GM19193 (cell line): ENCODE results near the gene NRXN2.

Source experiments
- POLR2A ChIP-seq: IDR thresholded peaks from 4 replicates; pipeline ENCODE4 v1.6.1; 2011; ENCODE audit not compliant: insufficient read depth, insufficient read length; ENCODE audit errors: extremely low read depth

Gene NRXN2

DNA sequence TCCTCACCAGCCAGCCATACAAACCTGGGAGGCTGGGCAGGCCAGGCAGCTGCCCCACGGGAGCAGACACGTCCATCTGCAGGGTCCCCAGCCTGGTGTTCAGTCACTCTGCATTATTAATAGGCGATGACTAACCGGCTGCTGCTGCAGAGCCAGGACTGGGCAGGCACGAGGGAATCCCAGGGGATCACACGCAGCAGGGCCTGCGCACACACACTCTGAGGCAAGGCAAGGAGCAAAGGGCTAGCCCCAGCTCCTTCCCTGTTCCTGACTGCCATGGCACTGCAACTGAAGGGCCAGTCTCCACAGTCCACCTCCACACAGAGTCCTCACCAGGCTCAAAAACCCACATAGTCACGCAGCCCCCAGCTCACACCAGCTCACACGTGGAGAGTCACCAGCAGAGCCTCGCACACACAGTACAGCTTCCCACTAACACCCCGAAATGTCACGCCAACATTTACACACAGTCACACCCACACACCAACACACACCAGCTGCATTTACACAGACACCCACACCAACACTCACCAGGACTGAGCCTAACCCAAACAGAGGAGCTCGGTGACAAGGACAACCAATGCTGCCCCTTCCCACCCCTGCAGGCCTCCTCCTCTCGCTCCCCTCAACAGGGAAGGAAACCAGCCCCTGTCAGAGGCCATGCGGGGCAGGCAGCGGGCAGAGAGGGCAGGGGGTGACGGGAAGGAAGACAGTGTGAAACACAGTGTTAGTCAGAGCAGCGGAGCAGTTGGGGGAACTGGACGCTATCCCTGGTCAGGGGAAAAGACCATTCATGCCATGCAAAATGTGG, 47.3 kb downstream of the NRXN2 start:
- TF ChIP-seq POLR2A = no peak

DNA sequence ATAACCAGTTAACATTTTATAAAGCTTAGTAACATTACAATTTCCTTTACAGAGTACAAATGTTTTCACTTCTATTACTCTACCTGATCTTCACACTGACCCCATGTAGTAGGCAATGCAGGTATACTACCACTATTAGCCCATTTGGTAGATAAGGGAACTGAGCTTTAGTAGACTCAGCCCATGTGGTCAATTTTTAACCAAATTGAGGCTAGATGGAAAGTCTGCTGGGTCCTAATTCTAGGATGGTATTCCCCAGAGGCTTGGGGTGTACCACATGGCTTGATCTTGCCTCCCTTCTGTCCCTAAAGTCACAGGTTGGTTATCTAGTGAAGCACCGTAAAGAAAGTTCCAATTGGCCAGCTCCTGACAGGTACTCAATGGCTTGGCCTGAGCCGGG, 48.2 kb downstream of the NRXN2 start:
- TF ChIP-seq POLR2A = no peak

DNA sequence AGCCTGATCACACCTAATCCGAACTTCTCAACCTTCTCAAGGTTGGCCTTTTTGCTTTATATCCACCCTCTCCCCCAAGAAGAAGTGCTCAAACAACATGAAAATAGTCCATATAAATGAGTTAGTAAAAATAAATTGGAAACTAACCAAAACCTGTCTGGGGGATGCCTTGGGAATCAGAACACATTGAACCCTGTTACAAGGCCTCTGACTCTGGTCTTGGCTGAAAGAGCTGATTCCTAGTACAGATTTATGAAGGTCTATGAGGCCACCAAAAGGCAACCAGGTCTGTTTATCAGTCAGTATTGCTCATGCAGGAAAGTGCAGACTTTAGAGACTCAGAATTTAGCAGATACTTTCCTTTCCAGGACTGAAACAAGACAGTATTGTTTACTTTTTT, 49.7 kb downstream of the NRXN2 start:
- TF ChIP-seq POLR2A = no peak

DNA sequence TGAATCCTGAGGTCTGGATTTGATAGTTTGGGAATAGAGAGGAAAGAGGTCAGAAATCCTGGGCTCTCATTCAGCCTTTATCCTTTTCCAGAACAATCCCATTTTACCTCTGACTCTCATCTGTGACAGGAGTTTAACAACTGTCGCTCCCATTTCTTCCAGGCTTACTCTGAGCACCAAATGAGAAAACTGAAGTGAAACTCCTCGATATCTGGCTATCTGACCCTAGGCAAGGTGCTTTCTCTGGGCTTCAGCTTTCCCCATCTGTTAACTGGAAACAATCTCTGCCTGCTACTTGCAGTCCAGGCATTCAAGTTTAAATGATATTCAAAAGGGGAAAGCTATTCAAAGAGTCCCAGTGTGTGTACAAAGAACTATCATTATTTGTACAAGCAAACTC, 50.1 kb downstream of the NRXN2 start:
- TF ChIP-seq POLR2A = no peak

DNA sequence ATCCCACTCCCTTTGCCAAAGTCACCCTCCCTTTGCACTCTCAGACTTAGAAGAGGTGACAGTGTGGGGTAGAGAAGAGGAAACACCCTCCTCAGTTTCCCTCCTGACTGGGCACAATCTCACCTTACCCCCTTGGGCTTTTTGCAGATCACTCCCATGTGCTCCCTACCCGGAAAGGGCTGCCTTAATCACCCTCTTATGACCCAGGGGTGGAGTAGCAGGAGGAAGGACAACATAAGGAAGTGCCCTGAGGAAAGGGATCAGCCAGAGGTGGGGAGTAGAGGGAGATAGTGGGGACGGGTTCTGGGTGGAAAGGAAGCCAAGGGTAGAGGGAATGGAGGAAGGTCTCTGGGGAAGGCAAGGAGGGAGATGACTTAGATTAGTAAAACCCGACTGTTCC, 52.0 kb downstream of the NRXN2 start:
- no peak for TF ChIP-seq POLR2A

DNA sequence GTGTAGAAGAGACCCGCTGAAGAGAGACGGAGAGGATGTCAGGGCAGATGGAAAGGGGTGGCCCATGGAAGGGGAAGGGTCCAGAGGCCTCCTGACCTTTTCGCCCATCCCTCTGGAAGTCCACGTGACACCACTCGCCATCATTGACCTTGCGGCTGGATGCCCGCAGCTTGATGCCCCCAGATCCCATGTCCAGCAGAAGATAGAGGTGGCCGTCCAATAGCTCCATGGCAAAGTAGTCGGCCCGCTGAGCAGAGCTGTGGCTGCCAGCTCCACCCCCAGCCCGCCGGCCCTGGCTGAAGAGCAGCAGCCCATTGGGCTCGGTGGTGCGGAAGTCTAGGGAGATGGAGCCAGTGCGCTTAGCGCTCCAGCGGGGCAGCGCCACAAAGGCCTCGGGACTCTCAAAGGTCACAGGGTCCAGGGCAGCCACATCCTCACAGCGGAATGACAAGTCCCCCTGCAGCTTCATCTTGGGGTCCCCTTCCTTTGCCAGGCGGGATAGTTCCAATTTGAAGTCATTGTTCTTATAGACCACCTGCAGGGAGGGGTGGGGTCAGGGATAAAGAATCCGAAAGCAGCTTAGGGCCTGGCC, 55.7 kb downstream of the NRXN2 start:
- no peak for TF ChIP-seq POLR2A

DNA sequence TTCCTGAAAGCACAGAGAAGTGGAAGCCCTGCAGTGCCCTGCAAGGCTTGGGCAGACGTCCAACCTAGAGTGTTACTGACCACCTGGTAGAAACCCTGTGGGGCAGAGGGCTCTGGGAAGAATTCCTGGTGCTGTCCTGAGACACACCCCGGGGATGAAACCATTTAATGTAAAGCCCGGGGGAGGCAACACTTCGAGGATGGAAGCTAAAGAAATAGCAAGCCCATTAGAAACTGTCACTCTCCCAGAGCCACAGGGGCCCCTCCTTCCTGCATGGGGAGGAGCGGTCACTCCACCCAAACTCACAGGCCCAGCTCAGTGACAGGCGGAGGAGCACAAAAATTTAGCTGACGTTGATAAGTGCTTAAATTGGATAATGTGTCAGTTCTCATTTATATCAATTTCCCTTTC, 57.6 kb downstream of the NRXN2 start:
- no peak for TF ChIP-seq POLR2A

DNA sequence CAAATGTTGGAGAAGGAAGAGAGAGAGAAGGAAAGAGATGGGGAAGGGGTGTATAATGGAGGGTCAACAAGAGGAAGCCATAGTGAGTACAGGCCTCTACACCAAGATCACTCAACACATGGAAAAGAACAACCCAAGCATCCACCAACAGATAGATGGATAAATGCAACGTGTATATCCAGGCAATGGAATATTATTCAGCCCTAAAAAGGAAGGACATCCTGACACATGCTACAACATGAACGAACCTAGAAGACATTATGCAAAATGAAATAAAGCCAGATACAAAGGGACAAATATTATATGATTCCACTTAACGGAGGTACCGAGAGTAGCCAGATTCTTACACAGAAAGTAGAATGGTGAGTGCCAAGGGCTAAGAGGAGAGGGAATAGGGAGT, 59.3 kb downstream of the NRXN2 start:
- no peak for TF ChIP-seq POLR2A

DNA sequence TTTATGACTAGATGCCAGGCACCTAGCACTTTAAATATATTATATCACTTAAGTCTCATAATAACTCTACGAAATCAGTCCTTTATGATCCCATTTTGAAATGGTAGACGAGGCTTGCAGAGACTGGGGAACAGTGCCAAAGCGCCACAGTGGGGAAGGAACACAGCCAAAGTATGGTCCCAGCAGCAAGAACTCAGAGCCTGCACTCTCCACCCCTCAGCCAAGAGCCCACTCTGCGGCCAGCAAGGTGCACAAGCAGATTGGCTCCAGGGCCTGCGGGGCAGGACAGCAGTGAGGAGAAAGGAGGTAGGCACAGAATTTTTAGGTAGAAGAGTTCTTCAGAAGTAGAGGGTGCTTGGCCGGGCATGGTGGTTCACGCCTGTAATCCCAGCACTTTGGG, 61.4 kb downstream of the NRXN2 start:
- TF ChIP-seq POLR2A = no peak

DNA sequence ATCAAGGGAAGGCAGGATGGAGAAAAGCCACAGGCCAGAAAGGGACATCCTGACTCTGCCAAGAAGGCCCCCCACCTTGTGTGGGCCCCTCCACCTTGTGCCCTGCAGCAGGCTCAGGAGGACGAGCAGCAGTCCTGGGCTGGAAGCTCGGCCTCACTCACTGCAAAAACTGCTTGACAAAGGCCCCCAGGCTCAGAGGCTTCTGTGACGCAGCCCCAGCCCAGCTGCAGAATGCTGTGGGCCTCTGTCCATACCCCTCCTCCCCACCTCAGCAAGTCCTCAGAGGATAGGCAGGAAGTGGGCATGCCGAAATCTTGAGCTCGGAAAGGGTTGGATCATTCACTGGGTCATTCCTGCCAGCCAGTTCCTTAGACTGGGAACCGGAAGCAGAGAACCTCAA, 61.9 kb downstream of the NRXN2 start:
- TF ChIP-seq POLR2A = no peak

DNA sequence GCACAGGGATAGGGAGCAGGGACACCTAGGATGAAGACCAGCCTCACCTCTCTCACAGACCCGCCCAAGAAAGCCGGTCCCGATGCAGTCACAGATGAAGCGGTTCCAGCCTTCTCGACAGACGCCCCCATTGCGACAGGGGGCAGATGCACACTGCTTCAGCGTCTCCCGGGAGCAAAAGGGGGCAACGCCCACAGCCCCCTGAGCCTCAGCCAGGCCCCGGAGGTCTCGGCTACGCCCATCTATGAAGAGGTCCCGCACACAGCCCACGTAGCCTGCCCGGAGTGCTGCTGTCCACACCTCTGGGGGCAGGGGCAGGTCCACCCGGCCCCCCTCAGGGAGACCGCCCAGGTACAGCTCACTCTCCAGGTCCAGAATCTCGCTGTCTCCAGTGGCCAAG, 62.3 kb downstream of the NRXN2 start:
- no peak for TF ChIP-seq POLR2A

DNA sequence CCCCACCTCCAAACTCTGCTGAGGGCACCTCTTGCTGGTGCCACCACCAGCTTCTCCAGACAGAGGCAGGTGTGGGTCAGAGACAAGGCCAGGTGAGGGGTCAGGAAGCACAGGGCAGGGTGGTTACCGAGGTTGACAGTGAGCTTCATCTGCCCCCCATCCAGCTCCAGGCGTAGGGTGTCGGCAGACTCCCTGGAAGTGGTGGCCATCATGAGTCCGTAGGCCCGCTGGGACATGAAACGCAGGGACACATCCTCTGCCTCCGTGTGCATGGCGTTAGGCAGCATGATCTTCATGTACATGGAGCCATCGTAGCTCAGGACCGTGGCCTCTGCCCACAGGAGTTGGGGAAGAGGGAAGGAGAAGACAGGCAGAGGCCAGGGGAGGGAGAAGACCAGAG, 62.8 kb downstream of the NRXN2 start:
- no peak for TF ChIP-seq POLR2A

DNA sequence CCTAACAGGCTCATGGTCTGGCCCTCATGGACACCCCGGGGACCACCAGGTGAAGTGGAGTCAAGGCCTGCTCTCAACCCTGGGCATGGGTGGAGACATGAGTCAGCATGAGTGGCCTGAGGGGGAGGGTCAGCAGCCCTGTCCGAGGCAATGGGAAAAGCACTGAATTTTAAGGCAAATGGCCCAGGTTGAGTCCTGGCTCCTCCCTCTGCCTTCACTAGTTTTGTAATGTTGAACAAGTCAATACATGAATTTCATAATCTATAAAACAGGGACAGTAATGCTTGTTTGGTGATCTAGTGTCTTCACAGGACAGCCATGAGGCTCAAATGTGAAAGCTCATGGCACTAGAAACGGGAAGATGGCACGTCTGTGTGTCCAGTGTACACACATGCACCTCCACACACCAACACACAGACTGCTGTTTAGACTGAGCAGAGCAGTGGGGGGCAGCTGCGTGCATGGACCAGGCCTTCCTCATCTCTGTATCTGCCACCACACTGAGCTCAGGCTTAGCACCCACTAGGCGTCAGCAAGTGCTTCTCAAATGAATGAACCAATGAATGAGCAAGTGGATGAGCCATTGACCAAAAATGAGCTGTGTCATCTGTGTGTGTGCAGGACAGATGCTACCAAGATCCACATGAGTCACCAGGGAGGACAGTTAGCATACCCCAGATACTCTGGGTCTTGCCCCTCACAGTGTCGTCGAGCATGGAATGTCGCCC, 63.4 kb downstream of the NRXN2 start:
- TF ChIP-seq POLR2A = no peak

DNA sequence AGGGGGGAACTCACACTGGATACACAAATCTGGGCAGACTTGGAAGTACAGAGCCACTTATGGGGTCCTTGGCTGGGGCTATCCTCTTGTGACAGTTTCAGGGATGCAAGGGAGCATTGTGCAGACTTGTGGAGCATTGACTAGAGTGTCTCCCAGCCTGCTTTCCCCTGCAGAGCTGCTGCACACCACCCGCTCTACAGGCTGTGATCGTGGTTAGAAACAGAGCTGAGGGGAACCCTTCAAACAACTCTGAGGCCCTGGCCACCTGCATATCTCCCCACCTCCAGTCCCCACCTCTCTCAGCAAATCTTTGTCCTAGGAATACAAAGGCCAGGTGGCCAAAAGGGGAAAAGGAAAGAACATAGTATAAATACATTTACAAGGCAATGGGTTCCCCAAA, 64.7 kb downstream of the NRXN2 start:
- TF ChIP-seq POLR2A = no peak

DNA sequence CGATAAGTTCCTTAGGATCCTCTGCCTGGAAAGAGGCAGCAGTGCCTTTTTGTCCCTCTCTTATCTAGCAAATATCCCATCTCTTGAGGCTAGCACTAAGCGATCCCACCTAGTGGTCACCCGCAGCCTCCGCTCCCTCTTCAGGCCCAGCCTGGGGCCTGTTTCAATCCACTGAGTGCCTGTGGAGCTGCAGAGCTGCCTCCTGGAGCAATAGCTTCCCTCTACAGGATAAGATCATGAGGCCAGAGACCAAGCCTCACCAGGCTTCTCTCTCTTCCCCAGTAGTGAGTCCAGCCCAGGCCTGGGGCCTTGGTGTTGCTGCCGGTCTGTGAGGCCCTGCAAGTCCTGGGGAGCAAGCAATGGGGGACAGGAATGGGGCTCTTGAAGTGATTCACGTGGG, 66.1 kb downstream of the NRXN2 start:
- no peak for TF ChIP-seq POLR2A
